ENCODE results near the gene HSF2BP. TPM values are rescaled to one million over a fixed set of nuclear protein-coding genes. Genes with fewer than 3 reads are reported as not detected.

HSF2BP gene
- 2.0 and 4.3 TPM in 2 replicates for total RNA-seq

DNA sequence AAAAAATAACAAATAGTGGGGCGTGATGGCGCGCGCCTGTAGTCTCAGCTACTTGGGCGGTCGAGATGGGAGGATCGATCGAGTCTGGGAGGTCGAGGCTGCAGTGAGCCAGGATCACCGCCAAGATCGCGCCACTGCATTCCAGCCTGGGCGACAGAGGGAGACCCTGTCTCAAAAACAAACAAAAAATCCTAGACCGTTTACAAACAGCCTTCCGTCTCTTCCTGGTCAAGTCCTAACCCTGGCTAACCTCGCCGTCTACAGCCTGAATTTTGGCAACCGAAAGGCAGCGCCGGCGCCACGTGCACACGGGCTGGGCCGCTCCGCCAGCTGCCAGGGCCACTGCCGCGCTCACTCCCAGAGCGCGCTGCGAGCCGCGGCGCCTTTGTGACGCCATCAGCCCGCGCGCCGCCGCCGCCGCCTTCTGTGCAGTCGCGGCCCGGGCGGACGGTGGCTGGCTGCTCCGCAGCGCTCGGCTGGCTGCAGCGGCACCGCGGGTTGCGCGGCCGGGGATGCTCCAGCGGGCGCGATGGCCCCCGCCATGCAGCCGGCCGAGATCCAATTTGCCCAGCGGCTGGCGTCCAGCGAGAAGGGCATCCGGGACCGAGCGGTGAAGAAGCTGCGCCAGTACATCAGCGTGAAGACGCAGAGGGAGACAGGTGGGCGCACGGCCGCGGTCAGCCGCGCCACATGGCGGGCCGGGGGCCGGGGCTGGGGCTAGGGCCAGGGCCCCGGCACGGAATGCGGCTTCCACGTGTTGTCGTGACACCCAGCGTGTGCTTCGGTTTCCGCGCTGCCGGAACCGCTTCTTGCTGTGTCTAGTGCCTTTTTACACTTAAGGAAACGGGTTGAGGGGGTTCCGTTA lies at the start of gene HSF2BP, which contains the start of gene RRP1B:
Gene HSF2BP, minus strand, starts transcription at position 353 of the 865 bp plus-strand sequence. CDS start 1,392 bp downstream, outside the sequence.
Gene RRP1B, plus strand, starts transcription at position 425 of the 865 bp plus-strand sequence. Its CDS starts 105 bp downstream, at position 530.

Other genes with a start within 250 kb of the HSF2BP start
- 1.9 and 10.4 TPM in 2 replicates for gene SIK1, start 232.4 kb downstream of the HSF2BP start, total RNA-seq
- 24.6 and 28.8 TPM in 2 replicates for gene RRP1B, start 72 bp upstream of the HSF2BP start, total RNA-seq
- 64.1 and 85.0 TPM in 2 replicates for gene PDXK, start 59.6 kb upstream of the HSF2BP start, total RNA-seq
- gene CSTB, start 116.8 kb upstream of the HSF2BP start, total RNA-seq: 8.9 and 13.9 TPM in 2 replicates
- gene RRP1, start 130.1 kb upstream of the HSF2BP start, total RNA-seq: 18.4 and 22.7 TPM in 2 replicates
- 26.6 and 48.9 TPM in 2 replicates for gene AGPAT3, start 205.7 kb upstream of the HSF2BP start, total RNA-seq

Data from endothelial cell of coronary artery (primary cell).